HepG2 (cell line): ENCODE data around the gene MGST2. TPM values are rescaled to one million over a fixed set of nuclear protein-coding genes. Genes with fewer than 3 reads are reported as not detected.

Experiments
- ATAC-seq: fragments of 200-7000 bp; cut with Tn5 transposase; 3 replicates; pipeline ENCODE4 v1.9.1; 2020; ENCODE audit warnings: mild to moderate bottlenecking, moderate library complexity
- BruUV-seq: library from RNA; stranded (reverse); fragments of 400-500 nt; replicated peaks from 2 replicates; lab custom pipeline; 2021; lab: Mats Ljungman, UMichigan
- CTCF ChIA-PET: fragments of 300-600 bp; formaldehyde crosslinking; extraction: SDS; loops from one replicate; lab custom pipeline; 2021; ENCODE audit warnings: low total read pairs, inconsistent platforms, low intra/inter-chr PET ratio; lab: Yijun Ruan, JAX
- POLR2A ChIA-PET: fragments of 350-600 bp; sonication (Branson Sonifier 250); formaldehyde crosslinking; loops from one replicate; lab custom pipeline; 2020; ENCODE audit warnings: antibody characterized with exemption, inconsistent platforms; lab: Yijun Ruan, JAX
- DNase-seq: peaks from one replicate; pipeline ENCODE4 v3.0.0-alpha.2; 2015; ENCODE audit warnings: low spot score
- FAIRE-seq: peaks from 3 replicates; lab custom pipeline; 2011; peaks lifted over from hg19 to GRCh38; lab: Jason Lieb, UNC
- H2AFZ ChIP-seq: one replicate; pipeline ENCODE4 v1.6.1; 2011; ENCODE audit warnings: low read length, inconsistent platforms
- H3K27ac ChIP-seq: fragments of 300-600 bp; 3 replicates; pipeline ENCODE4 v1.8.0; 2011; ENCODE audit warnings: mixed run types, mild to moderate bottlenecking, mixed read lengths, low read length, inconsistent platforms; ENCODE audit not compliant: insufficient read depth; ENCODE audit errors: extremely low read length
- H3K27me3 ChIP-seq, 2 experiments: fragments of 200-600 bp in 1 of 2; 2 replicates in 1 of 2; 3 replicates in 1 of 2; pipeline versions ENCODE4 v1.6.0 to v1.8.0; 2011; ENCODE audit warnings: low read length in 2 of 2, mild to moderate bottlenecking in 2 of 2, moderate library complexity in 2 of 2, inconsistent platforms in 1 of 2; ENCODE audit not compliant: insufficient read depth in 2 of 2, control insufficient read depth in 1 of 2
- H3K36me3 ChIP-seq, 2 experiments: fragments of 200-600 bp in 1 of 2; replicated peaks in 1 of 2; 2 replicates in 1 of 2; 3 replicates in 1 of 2; pipeline versions ENCODE4 v1.5.1 to v1.8.0; 2011; ENCODE audit warnings: low read length in 2 of 2, inconsistent platforms in 1 of 2; ENCODE audit not compliant: insufficient read depth in 2 of 2, control insufficient read depth in 1 of 2
- H3K4me1 ChIP-seq: 2 replicates; pipeline ENCODE4 v1.5.1; 2012; ENCODE audit warnings: low read length, inconsistent platforms; ENCODE audit not compliant: insufficient read depth
- H3K4me2 ChIP-seq: 2 replicates; pipeline ENCODE4 v1.6.0; 2011; ENCODE audit warnings: low read depth, low read length, inconsistent platforms
- H3K4me3 ChIP-seq, 3 experiments: fragments of 200-600 bp in 1 of 3; sonication (generic), shearing (Covaris generic) in 1 of 3; replicated peaks in 1 of 3; 2 replicates each; pipeline ENCODE4 v1.5.1; 2011 to 2016; ENCODE audit warnings: low read length in 3 of 3, inconsistent platforms in 2 of 3, low read depth in 2 of 3, mild to moderate bottlenecking in 2 of 3, control low read depth in 1 of 3, mixed read lengths in 1 of 3; ENCODE audit not compliant: insufficient read depth in 1 of 3
- H3K79me2 ChIP-seq: one replicate; pipeline ENCODE4 v1.6.1; 2011; ENCODE audit warnings: low read length, inconsistent platforms; ENCODE audit not compliant: insufficient read depth
- H3K9ac ChIP-seq: 2 replicates; pipeline ENCODE4 v1.6.0; 2011; ENCODE audit warnings: mild to moderate bottlenecking, low read depth, low read length, inconsistent platforms; ENCODE audit not compliant: insufficient read depth
- H3K9me3 ChIP-seq: 2 replicates; pipeline ENCODE4 v1.5.1; 2012; ENCODE audit warnings: mild to moderate bottlenecking, low read length
- H4K20me1 ChIP-seq: 2 replicates; pipeline ENCODE4 v1.6.0; 2011; ENCODE audit warnings: inconsistent platforms, mild to moderate bottlenecking, low read length, moderate library complexity; ENCODE audit not compliant: insufficient read depth
- AGO1 ChIP-seq: fragments of 200-400 bp; formaldehyde crosslinking; IDR thresholded peaks from 2 replicates; pipeline ENCODE4 v1.6.1; 2017; ENCODE audit warnings: mild to moderate bottlenecking, low read depth, low read length, moderate library complexity; ENCODE audit not compliant: poor library complexity, severe bottlenecking
- ATF1 ChIP-seq: IDR thresholded peaks from 2 replicates; pipeline ENCODE4 v1.6.1; 2016; ENCODE audit warnings: mild to moderate bottlenecking, control low read depth
- KAT7 ChIP-seq: IDR thresholded peaks from 2 replicates; pipeline ENCODE4 v1.6.1; 2018; ENCODE audit warnings: borderline replicate concordance, missing compliant biosample characterization
- LCORL ChIP-seq, 2 experiments: fragments of 450-650 bp in 1 of 2; sonication (generic) in 1 of 2; formaldehyde crosslinking in 1 of 2; IDR thresholded peaks; 2 replicates each; pipeline versions ENCODE4 v1.5.0 to v1.6.1; 2017 to 2020; ENCODE audit warnings: antibody characterized with exemption in 1 of 2, missing genetic modification reagents in 1 of 2
- NCOA1 ChIP-seq: sonication (generic); formaldehyde crosslinking; IDR thresholded peaks from 2 replicates; pipeline ENCODE4 v1.9.0; 2021; ENCODE audit warnings: missing genetic modification reagents
- NCOA5 ChIP-seq: sonication (generic); formaldehyde crosslinking; IDR thresholded peaks from 2 replicates; pipeline ENCODE4 v1.4.0; 2020; ENCODE audit warnings: missing genetic modification reagents
- PHF8 ChIP-seq: sonication (generic); formaldehyde crosslinking; IDR thresholded peaks from 2 replicates; pipeline ENCODE4 v1.5.0; 2020; ENCODE audit warnings: missing genetic modification reagents
- RBM22 ChIP-seq: fragments of 200-400 bp; formaldehyde crosslinking; optimal IDR thresholded peaks from 2 replicates; pipeline ENCODE3; 2017; ENCODE audit warnings: mild to moderate bottlenecking, low read length, moderate library complexity
- TGIF2 ChIP-seq: IDR thresholded peaks from 2 replicates; pipeline ENCODE4 v1.6.1; 2016; ENCODE audit warnings: control low read depth, missing compliant biosample characterization
- ZHX1 ChIP-seq: sonication (generic); formaldehyde crosslinking; IDR thresholded peaks from 2 replicates; pipeline ENCODE4 v1.8.1; 2022; ENCODE audit warnings: low read depth, mild to moderate bottlenecking, missing genetic modification reagents
- ZNF143 ChIP-seq: sonication (generic); formaldehyde crosslinking; IDR thresholded peaks from 2 replicates; pipeline ENCODE4 v1.4.0; 2020; ENCODE audit warnings: missing genetic modification reagents
- ZNF543 ChIP-seq: sonication (generic); formaldehyde crosslinking; IDR thresholded peaks from 2 replicates; pipeline ENCODE4 v1.4.0; 2020; ENCODE audit warnings: mild to moderate bottlenecking, missing genetic modification reagents
- WGBS: methylation state at CpG from one replicate; pipeline ENCODE4 v1.1.6; 2017; ENCODE audit warnings: low lambda C conversion rate; 5-methylcytosine and 5-hydroxymethylcytosine counted together
- in situ Hi-C: cut with HindIII; loops from 2 replicates; pipeline ENCODE4 v1.10.0; 2017; ENCODE audit warnings: low pct_unique_long_range_greater_than_20kb; ENCODE audit not compliant: extremely low pct_ligation_motif_present
- intact Hi-C: fragments of 100-400 bp; cut with micrococcal nuclease; formaldehyde crosslinking; loops from one replicate; pipeline ENCODE4 v1.10.0; 2022; ENCODE audit not compliant: unreplicated experiment
- polyA plus RNA-seq, 8 experiments: library from polyadenylated mRNA; depleted of rRNA in 3 of 8; stranded (reverse) in 7 of 8; unstranded in 1 of 8; fragments of >200 nt; fragmentation: Illumina TruSeq in 4 of 8; extraction: Trizol in 4 of 8; gene quantifications; 2 replicates each; pipeline versions ENCODE4 v1.2.1 to v1.2.3, GENCODE V29; 2011 to 2016; ENCODE audit warnings: low read depth in 4 of 8, missing spikeins in 1 of 8, mixed read lengths in 1 of 8; ENCODE audit not compliant: insufficient read depth in 1 of 8
- total RNA-seq, 5 experiments: library from RNA; depleted of rRNA; stranded (reverse); fragments of >200 nt; fragmentation: Illumina TruSeq; extraction: Trizol; gene quantifications; 2 replicates each; pipeline ENCODE4 v1.2.3, GENCODE V29; 2016; ENCODE audit warnings: low read depth in 1 of 5
- TF ChIP-seq, protein P1 (sequence below): sonication (generic); formaldehyde crosslinking; IDR thresholded peaks from 2 replicates; pipeline ENCODE4 v1.4.0; 2020; ENCODE audit warnings: mild to moderate bottlenecking, missing genetic modification reagents
- TF ChIP-seq, protein P2 (sequence below): sonication (generic); formaldehyde crosslinking; IDR thresholded peaks from 2 replicates; pipeline ENCODE4 v1.4.0; 2020; ENCODE audit warnings: missing genetic modification reagents
- TF ChIP-seq, protein P3 (sequence below): IDR thresholded peaks from 2 replicates; pipeline ENCODE4 v1.6.1; 2016; ENCODE audit warnings: mild to moderate bottlenecking
- TF ChIP-seq, protein P4 (sequence below): sonication (generic); formaldehyde crosslinking; IDR thresholded peaks from 2 replicates; pipeline ENCODE4 v1.4.0; 2020; ENCODE audit warnings: missing genetic modification reagents, borderline replicate concordance

MGST2 gene
- total and polyA plus RNA-seq, 2 of the 13 experiments (the other 11 are each of a cell fraction or from before 2014, with no cell fraction given) = 205 to 416 TPM

DNA sequence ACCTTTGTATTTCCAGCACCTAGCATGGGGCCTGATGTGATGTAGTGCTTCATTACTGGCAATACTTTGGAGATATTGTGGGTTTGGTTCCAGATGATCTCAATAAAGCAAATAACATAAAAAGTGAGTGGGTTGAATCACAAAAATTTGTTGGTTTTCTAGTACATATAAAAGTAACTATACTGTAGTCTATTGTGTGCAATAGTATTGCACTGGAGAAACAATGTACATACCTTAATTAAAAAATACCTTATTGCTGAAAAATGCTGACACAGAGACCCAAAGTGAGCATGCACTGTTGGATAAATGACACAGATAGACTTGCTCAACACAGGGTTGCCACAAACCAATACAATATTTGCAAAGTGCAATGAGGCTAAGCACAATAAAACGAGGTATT lies 17.7 kb upstream of the MGST2 start:
- Histone ChIP-seq H3K9ac (no peak overlapping the region), H4K20me1 (no peaks in the 10 kb centered on the region), H3K79me2 (no peaks in the 10 kb centered on the region), H3K9me3 (no peaks in the 10 kb centered on the region), H3K27me3 (no peaks in the 10 kb centered on the region; a peak in 1 of 5 replicates), H3K4me2 (no peak overlapping the region), H2AFZ (no peak overlapping the region), H3K4me1 (peaks cover 9% of the 10 kb centered on the region; the same call in 1 of the 2 replicates), H3K36me3 (no peaks in the 10 kb centered on the region), H3K27ac (no peak overlapping the region), H3K4me3 (no peak overlapping the region)
- POLR2A ChIA-PET = no interaction called here
- BruUV-seq = no TSS peak
- ATAC-seq (no peak), DNase-seq (no peak), FAIRE-seq (no peak)
- WGBS = 8% methylated on average over 1 of the region's 1 CpG
- intact Hi-C loops = no loop called here
- CTCF ChIA-PET = no interaction called here
- in situ Hi-C loops = no loop called here
- TF ChIP-seq RBM22 = no peak
- TF ChIP-seq AGO1 = no peak
- no peak for TF ChIP-seq LCORL (IDR thresholded peaks at IDR 0.05)
- no peak for TF ChIP-seq LCORL (CRISPR knock-in tag; IDR thresholded peaks at IDR 0.05)
- TF ChIP-seq NCOA1 (CRISPR knock-in tag) = no peak
- TF ChIP-seq, protein P1, sequence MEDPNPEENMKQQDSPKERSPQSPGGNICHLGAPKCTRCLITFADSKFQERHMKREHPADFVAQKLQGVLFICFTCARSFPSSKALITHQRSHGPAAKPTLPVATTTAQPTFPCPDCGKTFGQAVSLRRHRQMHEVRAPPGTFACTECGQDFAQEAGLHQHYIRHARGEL (CRISPR knock-in tag) = no peak
- no peak for TF ChIP-seq ZNF143 (CRISPR knock-in tag)
- no peak for TF ChIP-seq ATF1 (CRISPR knock-in tag)
- TF ChIP-seq, protein P2, sequence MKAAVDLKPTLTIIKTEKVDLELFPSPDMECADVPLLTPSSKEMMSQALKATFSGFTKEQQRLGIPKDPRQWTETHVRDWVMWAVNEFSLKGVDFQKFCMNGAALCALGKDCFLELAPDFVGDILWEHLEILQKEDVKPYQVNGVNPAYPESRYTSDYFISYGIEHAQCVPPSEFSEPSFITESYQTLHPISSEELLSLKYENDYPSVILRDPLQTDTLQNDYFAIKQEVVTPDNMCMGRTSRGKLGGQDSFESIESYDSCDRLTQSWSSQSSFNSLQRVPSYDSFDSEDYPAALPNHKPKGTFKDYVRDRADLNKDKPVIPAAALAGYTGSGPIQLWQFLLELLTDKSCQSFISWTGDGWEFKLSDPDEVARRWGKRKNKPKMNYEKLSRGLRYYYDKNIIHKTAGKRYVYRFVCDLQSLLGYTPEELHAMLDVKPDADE (CRISPR knock-in tag) = no peak
- TF ChIP-seq, protein P3, sequence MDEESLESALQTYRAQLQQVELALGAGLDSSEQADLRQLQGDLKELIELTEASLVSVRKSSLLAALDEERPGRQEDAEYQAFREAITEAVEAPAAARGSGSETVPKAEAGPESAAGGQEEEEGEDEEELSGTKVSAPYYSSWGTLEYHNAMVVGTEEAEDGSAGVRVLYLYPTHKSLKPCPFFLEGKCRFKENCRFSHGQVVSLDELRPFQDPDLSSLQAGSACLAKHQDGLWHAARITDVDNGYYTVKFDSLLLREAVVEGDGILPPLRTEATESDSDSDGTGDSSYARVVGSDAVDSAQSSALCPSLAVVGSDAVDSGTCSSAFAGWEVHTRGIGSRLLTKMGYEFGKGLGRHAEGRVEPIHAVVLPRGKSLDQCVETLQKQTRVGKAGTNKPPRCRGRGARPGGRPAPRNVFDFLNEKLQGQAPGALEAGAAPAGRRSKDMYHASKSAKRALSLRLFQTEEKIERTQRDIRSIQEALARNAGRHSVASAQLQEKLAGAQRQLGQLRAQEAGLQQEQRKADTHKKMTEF (CRISPR knock-in tag) = no peak
- no peak for TF ChIP-seq PHF8 (CRISPR knock-in tag)
- no peak for TF ChIP-seq KAT7
- no peak for TF ChIP-seq TGIF2
- no peak for TF ChIP-seq ZNF543 (CRISPR knock-in tag)
- TF ChIP-seq, protein P4, sequence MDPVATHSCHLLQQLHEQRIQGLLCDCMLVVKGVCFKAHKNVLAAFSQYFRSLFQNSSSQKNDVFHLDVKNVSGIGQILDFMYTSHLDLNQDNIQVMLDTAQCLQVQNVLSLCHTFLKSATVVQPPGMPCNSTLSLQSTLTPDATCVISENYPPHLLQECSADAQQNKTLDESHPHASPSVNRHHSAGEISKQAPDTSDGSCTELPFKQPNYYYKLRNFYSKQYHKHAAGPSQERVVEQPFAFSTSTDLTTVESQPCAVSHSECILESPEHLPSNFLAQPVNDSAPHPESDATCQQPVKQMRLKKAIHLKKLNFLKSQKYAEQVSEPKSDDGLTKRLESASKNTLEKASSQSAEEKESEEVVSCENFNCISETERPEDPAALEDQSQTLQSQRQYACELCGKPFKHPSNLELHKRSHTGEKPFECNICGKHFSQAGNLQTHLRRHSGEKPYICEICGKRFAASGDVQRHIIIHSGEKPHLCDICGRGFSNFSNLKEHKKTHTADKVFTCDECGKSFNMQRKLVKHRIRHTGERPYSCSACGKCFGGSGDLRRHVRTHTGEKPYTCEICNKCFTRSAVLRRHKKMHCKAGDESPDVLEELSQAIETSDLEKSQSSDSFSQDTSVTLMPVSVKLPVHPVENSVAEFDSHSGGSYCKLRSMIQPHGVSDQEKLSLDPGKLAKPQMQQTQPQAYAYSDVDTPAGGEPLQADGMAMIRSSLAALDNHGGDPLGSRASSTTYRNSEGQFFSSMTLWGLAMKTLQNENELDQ (CRISPR knock-in tag) = no peak
- no peak for TF ChIP-seq NCOA5 (CRISPR knock-in tag)
- TF ChIP-seq ZHX1 (CRISPR knock-in tag) = no peak
